GM04503 (cell line): ENCODE data around the gene ULBP3.
"Not testable (repeated sequence)": the region's sequence is repeated elsewhere in the genome, so short reads cannot be mapped to it uniquely, and the experiment has no call there.

Experiments
- DNase-seq: peaks from one replicate; pipeline ENCODE4 v3.0.0-alpha.2; 2012; ENCODE audit warnings: low read depth

ULBP3 gene

GRCh38 chr6:150076196-150076893, 7.4 kb upstream of the ULBP3 start:
- DNase-seq, result no peak

DNA sequence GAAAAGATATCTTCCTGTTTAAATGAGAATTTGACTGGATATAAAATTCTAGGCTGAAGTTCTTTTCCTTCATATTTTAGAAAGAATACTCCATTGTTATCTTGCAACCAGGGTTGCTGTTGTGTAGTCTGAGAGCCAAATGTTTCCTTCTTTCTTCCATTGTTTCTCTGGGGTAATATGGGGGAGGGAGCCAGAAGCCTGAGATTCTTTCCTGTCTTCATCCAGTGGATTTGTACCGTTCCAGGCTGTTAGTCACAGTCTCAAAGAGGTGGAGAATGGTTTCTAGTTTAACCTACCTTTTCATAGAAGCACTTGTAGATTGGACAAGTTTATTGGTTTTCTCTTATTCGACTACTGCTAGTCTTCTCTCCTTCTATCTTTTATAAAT, 6.1 kb upstream of the ULBP3 start:
- DNase-seq, result no peak

DNA sequence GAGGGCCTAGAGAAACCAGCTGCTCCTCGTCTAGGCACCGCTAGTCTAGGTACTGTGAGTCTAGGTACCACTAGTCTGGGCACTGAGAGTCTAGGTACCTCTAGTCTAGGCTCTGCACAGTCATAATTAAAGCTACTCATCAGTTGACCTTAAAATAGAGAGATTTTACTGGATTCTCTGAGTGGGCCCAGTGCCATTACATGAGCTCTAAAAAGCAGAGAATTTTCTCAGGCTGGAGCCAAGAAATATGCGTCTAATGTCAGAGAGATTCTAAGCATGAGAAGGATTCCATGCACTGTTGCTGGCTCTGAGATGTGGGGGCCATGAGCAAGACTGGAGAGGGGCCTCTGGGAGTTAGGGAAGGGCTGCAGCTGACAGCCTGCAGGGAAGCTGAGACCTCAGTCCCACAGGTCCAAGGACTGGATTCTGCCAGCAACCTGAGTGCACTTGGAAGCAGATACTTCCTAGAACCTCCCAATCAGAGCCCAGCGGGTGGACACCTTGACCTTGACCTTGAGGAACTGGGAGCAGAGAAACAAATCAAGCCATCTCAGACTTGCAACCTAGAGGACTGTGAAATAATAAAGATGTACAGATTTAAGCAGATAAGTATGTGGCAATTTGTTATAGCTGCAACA, 5.6 kb upstream of the ULBP3 start:
- not testable (repeated sequence) for DNase-seq

- no peak for DNase-seq
Measured at GRCh38 chr6:150072201-150072600, 3.3 kb upstream of the ULBP3 start.

DNA sequence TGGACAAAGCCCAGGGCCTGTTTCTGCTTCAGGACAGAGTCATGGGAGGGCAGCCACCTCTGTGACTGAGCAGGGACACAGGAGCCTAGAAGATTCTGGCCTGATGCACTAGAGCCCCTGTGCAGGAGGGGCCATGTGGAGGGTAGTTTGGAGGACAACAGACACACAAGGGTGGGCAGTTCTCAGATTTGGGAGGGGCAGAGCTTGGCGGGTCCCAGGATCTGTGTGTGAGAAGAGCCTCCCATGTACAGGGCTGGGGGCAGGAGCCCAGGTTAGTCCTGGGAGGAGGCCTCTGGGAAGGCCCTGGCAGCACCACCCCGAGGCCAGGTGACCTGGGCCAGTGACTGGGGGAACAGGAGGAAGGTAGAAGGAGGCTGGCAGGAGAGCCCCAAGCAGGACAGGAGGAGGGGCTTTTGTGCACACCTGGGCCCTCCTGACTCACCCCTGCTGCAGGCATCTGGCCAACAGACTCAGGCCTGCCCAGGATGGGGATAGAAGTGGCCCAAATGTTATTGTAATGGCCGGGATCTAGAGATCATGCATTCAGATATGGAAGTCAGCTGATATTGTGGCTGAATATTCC, 1.4 kb upstream of the ULBP3 start:
- no peak for DNase-seq

- DNase-seq, result no peak
Measured at GRCh38 chr6:150069706-150070105, 785 bp upstream of the ULBP3 start.

DNA sequence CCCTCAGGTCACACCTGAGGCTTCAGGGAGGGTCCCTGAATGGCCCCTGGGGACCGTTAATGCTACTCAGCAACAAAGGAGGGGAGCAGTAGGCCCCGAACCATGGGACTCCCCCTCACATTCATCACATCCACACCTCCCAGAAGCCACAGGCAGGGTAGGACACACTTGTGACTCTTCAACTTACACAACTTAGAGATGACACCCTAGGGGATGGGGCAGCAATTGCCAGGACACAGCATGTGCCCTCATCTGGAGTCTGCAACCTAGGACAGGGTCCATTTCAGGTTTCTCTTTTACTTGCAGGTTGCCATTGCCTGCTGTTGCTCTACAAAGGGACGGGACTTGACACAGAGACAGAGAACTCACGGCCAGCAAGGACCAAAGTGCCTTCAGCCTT, 770 bp downstream of the ULBP3 start:
- no peak for DNase-seq

GRCh38 chr6:150065083-150065482, 3.8 kb downstream of the ULBP3 start:
- no peak for DNase-seq

GRCh38 chr6:150063640-150064039, 5.3 kb downstream of the ULBP3 start:
- no peak for DNase-seq

GRCh38 chr6:150059973-150060372, 8.9 kb downstream of the ULBP3 start:
- not testable (repeated sequence) for DNase-seq

- DNase-seq, result no peak
Measured at GRCh38 chr6:150058986-150059385, 9.9 kb downstream of the ULBP3 start.

DNA sequence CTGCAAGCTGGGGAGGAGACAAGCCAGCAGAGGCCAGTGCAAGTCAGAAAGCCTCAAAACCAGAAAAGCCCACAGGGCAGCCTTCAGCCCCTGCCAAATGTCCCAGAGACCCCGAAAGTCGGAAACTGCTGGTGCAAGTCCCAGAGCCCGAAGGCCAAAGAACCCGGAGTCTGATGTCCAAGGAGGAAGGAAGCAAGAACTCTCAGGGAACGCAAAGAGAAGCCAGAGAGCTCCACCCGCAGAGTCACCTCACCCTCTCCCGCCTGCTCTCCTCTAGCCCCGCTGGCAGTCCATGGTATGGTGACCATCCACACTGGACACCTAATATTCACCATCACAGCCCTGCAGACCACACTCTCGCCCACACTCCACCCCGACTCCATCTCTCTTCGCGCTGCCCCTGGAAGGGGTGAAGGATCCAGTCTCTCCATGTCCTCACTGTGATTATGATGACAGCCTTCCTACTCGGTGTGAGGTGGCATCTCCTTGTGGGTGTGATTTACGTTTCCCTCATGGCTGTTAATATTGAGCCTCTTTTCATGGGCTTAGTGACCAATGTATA, 10.6 kb downstream of the ULBP3 start:
- DNase-seq, result no peak

DNA sequence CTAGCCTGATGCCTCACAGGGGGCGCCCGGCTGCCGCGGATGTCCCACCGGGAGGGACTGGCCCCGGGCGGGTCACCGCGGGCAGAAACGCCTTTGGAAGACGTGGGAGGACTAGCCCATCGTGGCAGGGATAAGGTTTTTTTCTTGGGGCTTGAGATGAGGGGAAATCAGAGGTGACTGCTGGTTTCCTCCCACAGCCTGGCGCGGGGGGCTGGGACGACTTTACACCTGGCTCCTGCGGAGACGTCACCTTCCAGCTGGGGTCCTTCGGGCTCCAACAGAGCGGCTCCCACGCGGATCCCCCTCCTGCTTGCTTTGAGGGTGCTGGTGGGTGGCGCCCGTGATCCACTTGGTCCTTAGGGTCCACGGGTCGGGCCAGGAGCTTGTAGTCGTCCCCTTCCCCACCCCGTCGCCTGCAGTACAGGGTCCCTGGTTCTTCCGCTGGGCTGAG, 11.4 kb downstream of the ULBP3 start:
- DNase-seq, result no peak

- DNase-seq, result no peak
Measured at GRCh38 chr6:150056916-150057315, 12.0 kb downstream of the ULBP3 start.

DNA sequence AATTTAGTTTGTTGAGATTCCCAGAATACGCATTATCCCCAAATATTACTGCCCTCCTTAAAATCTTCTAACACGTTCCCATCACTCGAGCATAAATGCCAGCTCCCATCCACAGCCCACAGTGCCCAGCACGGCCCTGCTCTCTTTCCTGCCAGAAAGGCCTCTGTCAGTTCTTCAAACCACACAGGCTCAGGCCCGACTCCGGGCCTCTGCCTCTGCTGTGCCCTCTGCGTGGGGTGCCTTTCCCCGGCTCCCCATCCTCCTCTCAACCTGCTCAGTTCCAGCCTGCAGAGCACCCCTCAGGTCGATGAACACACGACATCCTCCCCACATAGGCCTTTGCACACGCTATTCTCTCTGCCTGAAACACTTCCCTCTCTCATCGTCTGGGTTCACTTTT, 12.8 kb downstream of the ULBP3 start:
- no peak for DNase-seq

GRCh38 chr6:150055131-150055530, 13.8 kb downstream of the ULBP3 start:
- no peak for DNase-seq

GRCh38 chr6:150053450-150053849, 15.5 kb downstream of the ULBP3 start:
- DNase-seq, result no peak

DNA sequence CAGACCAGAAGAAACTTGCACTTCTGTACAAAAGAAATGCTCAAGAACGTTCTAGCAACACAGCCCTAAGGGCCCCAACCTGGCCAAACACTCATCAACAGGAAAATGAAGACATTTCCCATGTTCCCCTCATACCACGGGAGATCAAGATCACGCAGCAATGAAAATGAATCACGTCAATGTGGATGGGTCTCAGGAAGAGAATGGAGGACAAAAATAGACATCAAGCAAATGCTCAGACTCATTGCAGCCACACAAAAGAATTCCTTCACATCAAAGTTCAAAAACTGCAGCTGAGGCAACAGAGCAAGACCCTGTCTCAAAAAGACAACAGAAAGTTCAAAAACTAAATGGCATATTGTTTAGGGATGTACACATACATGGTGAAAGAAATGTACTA, 18.1 kb downstream of the ULBP3 start:
- DNase-seq, result no peak

GRCh38 chr6:150048099-150048498, 20.8 kb downstream of the ULBP3 start:
- DNase-seq, result no peak

DNA sequence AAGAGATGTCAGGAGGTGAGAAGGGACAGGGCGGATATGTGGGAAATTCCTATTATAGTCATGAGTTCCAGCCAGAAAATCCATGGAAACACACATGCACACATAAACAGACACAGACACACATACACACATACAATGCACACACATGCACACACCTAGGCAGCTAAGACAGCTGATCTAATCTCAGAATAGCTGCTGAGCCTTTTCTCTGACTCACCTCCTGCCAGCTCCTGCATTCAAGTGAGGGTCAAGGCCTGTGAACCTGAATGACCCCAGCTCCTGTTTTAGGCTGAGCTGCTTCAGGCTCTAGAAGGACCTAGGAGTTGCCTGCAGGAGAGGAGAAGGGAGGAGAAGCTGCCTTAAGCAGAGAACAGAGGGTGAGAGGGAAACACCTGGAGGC, 22.0 kb downstream of the ULBP3 start:
- DNase-seq, result no peak

GRCh38 chr6:150044621-150045145, 24.2 kb downstream of the ULBP3 start:
- DNase-seq, result no peak

- no peak for DNase-seq
Measured at GRCh38 chr6:150043501-150044412, 25.2 kb downstream of the ULBP3 start.
